HT-29 (cell line): ENCODE results near the gene GARIN1A. TPM values are rescaled to one million over a fixed set of nuclear protein-coding genes. Genes with fewer than 3 reads are reported as not detected.
"Not testable (repeated sequence)": the region's sequence is repeated elsewhere in the genome, so short reads cannot be mapped to it uniquely, and the experiment has no call there.

ENCODE experiments used
- DNase-seq: peaks from one replicate; pipeline ENCODE4 v3.0.0-alpha.2; 2015; ENCODE audit warnings: low spot score
- total RNA-seq: library from RNA; depleted of rRNA; stranded (reverse); fragments of >200 nt; shearing (Covaris generic); gene quantifications from 2 replicates; pipeline ENCODE4 v1.2.3, GENCODE V29; 2014

Gene GARIN1A
- total RNA-seq, 1 experiment from 2014 or later, result 0.86 TPM

GRCh38 chr7:128683270-128683669 is 11.2 kb downstream of the GARIN1A start:
- DNase-seq, result not testable (repeated sequence)

GRCh38 chr7:128683738-128684137 is 11.6 kb downstream of the GARIN1A start:
- not testable (repeated sequence) for DNase-seq

- no peak for DNase-seq
These were observed 15.0 kb downstream of the GARIN1A start for GRCh38 chr7:128687131-128687530.

- DNase-seq, result no peak
These were observed 16.4 kb downstream of the GARIN1A start for GRCh38 chr7:128688492-128688891.

- not testable (repeated sequence) for DNase-seq
These were observed 17.3 kb downstream of the GARIN1A start for GRCh38 chr7:128689161-128689935.

GRCh38 chr7:128691227-128691626 is 19.1 kb downstream of the GARIN1A start:
- DNase-seq, result no peak

- DNase-seq, result no peak
These were observed 20.7 kb downstream of the GARIN1A start for GRCh38 chr7:128692623-128693270.

GRCh38 chr7:128693373-128694015 is 21.4 kb downstream of the GARIN1A start:
- no peak for DNase-seq

- no peak for DNase-seq
These were observed 22.6 kb downstream of the GARIN1A start for GRCh38 chr7:128694738-128695137.

GRCh38 chr7:128697302-128697905 is 25.3 kb downstream of the GARIN1A start:
- DNase-seq, result no peak

GRCh38 chr7:128699196-128699712 is 27.2 kb downstream of the GARIN1A start:
- DNase-seq, result no peak

GRCh38 chr7:128699895-128700294 is 27.8 kb downstream of the GARIN1A start:
- no peak for DNase-seq

GRCh38 chr7:128701062-128701785 is 29.1 kb downstream of the GARIN1A start:
- DNase-seq, result no peak

- no peak for DNase-seq
These were observed 31.6 kb downstream of the GARIN1A start for GRCh38 chr7:128703609-128704241.

GRCh38 chr7:128705891-128706333 is 33.8 kb downstream of the GARIN1A start:
- no peak for DNase-seq

- DNase-seq, result no peak
These were observed 35.7 kb downstream of the GARIN1A start for GRCh38 chr7:128707752-128708151.

GRCh38 chr7:128708235-128708634 is 36.1 kb downstream of the GARIN1A start:
- no peak for DNase-seq

GRCh38 chr7:128708824-128709223 is 36.7 kb downstream of the GARIN1A start:
- DNase-seq, result no peak

GRCh38 chr7:128710481-128710880 is 38.4 kb downstream of the GARIN1A start:
- no peak for DNase-seq

GRCh38 chr7:128713794-128714193 is 41.7 kb downstream of the GARIN1A start:
- DNase-seq, result no peak
